HG03064 (cell line): ENCODE results near the gene CDH4.

ENCODE experiments used
- ATAC-seq: cut with Tn5 transposase; IDR thresholded peaks from one replicate; pipeline ENCODE4 v1.9.1; 2021; ENCODE audit warnings: low read depth; ENCODE audit not compliant: unreplicated experiment

The CDH4 gene

GRCh38 chr20:61777773-61778494, 525.9 kb downstream of the CDH4 start:
- no peak for ATAC-seq

- ATAC-seq: no peak
Measured at GRCh38 chr20:61778495-61778863, 526.4 kb downstream of the CDH4 start.

DNA sequence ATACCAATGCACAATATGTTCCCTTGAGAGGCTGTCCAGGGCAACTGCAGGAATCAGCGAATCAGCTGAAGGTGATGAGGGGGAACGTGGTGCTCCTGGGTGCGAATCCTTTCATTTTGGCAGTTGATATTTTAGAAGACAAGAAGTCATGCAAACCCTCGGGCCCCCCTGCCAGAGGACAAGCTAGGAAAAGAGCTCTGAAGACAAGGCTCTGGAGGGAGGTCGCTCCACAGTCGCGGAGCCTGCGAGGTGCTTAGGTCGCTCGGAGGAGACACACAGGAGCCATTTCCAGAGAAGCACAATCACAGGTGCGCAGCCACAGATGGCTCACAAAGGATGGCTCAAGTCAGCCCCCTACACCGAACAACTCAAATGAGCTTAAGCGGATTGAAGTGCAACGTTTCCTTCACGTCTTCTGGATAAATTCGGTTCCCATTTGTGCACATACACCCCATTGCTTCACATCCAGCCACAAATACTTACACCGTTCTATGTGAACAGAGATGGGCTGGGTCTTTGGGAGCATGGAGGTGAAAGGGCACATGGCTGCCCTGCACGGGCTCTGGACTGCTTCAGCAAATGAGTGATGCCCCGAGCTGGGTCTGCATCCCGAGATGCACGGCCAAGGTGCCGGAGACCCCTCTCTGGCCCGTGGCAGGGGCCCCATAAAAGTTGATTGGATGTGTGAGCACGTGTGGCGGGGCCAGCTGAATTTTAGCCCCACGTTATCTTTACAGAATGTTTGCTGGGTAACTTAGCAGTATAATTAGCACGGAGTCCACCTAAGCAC, 527.3 kb downstream of the CDH4 start:
- no peak for ATAC-seq

GRCh38 chr20:61780066-61780465, 528.0 kb downstream of the CDH4 start:
- no peak for ATAC-seq

DNA sequence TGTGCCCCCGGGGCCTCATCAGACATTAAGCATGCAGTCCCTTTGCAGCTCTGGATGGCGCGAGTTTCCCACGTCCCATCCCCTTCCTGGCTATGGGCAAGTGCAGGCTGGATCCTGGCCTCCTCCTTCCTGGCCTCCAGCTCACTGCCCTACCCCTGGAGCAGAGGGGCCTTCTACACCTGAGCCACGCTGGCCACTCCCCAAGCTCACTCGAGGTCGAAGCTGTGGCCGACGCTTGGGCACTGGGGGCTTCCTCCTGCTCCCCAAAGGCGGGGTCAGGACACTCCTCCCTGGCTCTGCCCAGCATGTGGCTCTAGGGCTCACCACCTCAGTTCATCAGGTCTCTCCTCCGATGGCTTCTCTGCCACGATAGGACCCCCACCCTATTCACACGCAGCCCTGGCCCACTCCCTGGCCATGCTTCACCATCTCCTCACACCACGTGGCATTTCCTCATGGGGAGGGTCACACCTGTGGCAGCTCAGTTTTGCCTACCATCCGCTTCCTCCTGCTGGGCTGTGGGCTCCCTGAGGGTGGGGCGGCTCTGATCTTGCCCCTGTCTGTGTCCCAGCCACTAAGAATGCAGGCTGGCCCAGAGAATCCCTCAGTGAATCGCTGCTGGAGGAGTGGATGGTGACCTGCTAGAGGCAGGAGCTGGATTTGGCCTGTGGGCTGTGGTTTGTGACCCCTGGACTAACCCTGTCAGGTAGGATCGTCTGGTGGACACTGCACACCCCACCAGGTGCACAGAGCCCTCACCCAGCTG, 532.9 kb downstream of the CDH4 start:
- ATAC-seq: no peak

GRCh38 chr20:61785567-61785816, 533.4 kb downstream of the CDH4 start:
- no peak for ATAC-seq

DNA sequence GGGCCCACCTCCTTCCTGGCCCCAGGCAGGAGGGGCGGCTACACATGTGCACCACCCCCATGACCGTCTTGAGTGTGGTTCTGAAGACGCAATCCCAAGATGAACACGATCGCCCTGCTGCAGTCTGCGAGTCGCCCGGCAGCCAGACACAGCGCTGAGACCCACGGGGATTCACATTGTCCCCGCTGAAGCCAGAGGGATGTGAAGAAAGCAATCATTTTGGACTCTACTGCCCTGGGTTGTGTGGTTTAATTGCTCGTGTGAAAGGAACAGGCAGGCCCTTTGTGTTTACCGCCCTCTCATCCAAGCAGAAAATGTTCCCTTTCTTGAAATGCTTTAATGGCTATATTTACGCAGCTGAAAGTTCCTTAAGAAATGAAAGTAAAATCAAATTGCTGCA, 534.2 kb downstream of the CDH4 start:
- no peak for ATAC-seq

DNA sequence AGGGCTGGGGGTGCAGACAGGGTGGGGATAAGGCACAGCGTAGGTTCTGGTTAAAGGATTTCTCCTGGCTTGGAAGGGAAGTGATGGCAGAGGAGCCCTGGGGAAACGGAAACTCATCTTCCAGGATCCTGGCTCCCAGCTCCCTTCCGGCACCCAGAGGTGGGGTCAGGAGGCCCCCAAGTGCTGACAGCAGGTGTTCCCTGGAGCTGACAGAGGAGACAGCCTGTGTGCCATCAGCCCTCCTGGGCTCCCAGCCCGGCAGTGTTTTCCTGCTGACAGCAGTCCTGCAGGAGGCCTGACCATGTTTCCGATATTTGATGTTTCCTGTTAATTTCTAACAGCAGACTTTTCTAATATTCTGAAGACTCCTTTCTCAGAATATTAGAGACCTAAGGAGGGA, 536.3 kb downstream of the CDH4 start:
- no peak for ATAC-seq

GRCh38 chr20:61789329-61789728, 537.3 kb downstream of the CDH4 start:
- ATAC-seq: no peak

DNA sequence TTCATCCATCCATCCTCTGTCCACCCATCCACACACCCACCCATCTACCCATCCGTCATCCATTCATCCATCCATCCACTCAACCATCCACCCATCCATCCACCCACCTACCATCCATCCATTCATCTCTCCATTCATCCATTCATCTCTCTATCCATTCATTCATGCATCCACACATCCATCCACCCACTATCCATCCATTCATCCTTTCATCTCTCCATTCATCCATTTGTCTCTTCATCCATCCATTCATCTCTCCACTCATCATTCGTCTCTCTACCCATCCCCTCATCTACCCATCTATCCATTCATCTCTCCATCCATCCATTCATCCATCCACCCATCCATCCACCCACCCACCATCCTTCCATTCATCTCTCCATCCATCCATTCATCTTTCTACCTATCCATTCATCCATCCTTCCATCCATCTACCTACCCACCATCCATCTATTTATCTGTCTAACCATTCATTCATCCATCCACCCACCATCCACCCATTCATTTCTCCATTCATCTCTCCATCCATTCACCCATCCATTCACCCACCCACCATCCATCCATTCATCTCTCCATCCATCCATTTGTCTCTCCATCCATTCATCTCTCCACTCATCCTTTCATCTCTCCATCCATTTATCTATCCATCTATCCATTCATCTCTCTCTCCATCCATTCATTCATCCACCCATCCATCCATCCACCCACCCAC, 538.2 kb downstream of the CDH4 start:
- ATAC-seq: no peak

DNA sequence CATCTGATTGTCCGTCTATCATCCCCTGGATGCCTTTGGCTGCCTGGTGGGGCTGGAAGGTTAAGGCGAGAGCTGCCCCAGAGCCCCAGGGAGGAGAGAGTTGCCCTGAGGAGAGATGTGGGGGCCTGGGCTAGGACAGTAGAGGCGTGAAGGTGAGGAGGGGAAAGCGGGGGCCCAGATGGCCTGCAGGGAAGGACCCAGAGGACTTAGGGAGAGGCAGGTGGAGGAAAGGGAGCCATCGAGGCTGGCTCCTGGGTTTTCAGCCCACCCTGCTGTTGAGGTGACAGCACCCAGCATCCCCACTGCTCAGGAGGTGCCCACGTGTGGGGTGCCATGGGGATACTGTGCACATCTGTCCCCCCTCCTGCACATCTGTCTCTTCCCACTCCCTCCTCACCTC, 539.9 kb downstream of the CDH4 start:
- ATAC-seq: no peak

DNA sequence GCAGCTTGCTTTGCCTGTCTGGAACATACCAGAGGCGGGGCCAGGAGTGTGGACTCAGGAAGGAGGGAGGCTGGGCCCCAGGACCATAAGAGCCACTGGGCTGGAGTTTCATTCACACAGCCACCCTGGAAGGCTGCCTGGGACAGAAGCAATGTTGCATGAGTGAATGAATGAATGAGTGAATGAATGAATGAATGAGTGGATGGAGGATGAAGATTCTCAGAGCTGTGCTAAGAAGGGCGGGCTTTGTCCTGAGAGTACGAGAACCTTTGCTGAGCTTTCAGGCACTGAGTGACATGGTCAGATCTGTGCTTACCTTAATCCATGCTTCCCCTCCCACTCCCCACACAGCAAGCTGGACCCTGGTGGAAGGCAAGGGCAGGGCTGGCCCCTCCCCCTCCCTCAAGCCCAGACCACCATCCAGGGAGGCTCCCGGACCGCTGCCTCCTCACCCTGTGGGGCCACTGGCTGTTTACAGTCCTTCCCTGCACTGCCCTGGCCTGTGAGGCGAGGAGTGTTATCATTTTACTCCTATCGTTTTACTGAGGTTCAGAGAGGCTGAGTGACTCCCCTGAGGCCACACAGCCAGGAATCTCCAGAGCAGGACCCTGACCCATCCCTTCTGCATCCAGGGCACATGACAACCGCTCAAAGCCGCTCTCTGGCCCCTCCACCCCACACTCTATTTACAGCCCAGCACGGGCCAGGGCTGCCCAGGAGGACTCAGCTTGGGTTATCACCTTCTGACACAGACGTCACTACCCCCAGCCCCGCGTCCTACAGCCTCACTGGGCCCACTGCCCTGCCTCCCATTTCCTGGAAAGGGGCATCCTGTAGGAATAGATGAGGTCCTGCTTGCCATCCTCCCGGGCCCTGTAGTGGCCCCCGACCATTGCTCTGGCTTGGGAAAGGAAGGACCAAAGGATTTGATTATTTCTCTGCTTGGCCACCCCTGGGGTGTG, 543.9 kb downstream of the CDH4 start:
- no peak for ATAC-seq

- ATAC-seq: no peak
Measured at GRCh38 chr20:61796738-61797137, 544.7 kb downstream of the CDH4 start.

DNA sequence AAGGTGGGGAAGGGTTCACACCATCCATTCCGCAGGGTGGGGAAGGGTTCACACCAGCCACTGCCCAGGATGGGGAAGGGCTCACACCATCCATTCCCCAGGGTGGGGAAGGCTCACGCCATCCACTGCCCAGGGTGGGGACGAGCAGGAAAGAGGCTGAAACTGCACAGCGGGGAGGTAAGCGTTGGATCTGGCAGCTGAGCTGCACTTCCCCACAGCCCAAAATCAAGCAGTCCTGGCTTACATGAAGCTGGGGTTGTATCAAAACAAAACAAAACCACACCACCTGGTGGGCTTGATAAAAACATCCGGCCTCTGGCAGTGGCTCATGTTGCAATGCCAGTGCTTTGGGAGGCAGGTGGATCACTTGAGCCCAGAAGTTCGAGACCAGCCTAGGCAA, 545.1 kb downstream of the CDH4 start:
- ATAC-seq: no peak

DNA sequence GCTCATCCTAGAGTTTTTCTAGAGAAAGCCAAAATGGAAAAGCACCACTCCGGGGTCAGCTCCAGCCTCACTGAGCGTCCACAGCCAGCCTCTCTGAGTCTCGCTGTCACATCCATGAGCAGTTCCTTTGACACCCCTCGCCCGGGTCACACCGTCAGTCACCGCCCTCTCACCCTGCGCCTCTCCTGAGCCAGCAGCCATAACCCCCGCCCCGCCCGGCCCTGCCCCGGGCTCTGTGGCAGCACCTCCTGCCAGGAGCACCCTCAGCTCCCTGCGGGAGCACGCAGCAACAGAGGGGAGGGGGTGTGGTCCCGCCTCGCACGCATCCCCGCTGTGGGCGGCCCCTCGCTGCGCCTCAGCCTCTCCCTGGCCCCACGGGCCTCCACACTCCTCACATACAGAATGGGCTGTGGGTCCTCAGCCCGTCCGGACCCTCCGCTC, 545.9 kb downstream of the CDH4 start:
- ATAC-seq: no peak

DNA sequence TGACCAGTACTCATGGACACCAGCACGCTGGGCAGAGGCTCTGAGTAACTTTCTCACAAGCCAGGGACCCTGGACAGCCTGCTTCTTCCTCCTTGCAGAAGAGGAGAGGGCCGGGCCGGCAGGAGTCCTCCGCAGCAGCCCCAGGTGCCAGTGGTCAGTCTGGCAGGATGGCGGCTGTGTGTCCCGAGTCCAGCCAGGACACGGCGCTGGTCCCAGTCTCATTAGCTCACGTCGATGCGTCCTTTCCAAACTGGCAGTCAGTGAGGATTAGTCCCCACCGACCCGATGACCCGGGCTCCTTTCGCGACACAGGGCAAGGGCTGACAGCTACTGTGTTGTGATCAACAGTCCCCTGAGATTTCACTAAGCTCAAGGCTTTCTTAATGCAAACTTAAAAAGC, 546.6 kb downstream of the CDH4 start:
- no peak for ATAC-seq

- ATAC-seq: no peak
Measured at GRCh38 chr20:61799394-61799923, 547.4 kb downstream of the CDH4 start.

- ATAC-seq: no peak
Measured at GRCh38 chr20:61799928-61800327, 547.9 kb downstream of the CDH4 start.

DNA sequence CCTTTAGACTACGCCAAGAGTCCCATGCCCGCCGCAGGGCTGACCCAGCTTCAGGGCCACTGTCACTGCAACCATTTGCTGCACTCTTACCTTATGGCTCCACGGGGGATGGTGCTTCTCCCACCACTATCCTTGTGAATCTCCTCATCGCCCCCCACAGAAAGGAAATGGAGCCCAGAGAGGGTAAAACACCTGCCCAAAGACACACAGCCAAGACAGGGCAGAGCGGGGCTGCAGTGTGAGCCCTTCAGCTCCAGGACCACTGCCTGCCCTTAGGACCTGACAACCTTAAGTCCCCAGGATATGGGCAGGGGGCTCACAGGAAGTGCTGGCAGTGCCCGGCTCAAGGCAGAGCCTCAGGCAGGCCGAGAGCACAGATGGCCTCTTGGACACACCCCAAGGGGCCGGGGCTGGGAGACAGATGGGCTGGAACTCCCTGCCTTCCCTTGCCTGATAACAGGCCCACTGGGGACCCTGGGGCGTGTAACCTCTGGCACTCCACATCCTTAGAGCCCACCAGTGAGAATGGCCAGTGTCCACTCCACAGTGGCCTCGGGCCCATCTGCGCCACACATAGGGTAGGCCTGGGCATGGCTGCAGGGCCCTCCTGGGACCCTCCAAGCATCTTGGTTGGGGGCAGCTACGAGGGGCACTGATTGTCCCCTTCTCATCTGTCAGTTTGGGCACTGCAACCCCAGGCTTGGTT, 548.5 kb downstream of the CDH4 start:
- no peak for ATAC-seq
